ENCODE results near the gene C16orf78. TPM values are rescaled to one million over a fixed set of nuclear protein-coding genes. Genes with fewer than 3 reads are reported as not detected.
"Not testable (repeated sequence)": the region's sequence is repeated elsewhere in the genome, so short reads cannot be mapped to it uniquely, and the experiment has no call there.

C16orf78 gene
- total RNA-seq, 4 donors from 2014 or later = not detected

DNA sequence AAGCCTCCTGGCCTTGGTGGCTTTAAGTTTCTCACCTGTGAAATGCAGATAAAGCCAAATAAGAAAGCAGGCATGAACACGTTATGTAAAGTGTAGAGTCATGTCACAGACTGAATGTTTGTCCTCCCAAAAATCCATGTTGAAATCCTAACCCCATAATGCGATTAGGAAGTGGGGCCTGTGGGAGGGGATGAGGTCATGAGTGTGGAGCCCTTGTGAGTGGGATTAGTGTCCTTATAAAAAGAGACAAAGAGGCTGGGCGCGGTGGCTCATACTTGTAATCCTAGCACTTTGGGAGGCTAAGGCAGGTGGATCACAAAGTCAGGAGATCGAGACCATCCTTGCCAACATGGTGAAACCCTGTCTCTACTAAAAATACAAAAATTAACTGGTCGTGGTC lies 19.5 kb upstream of the C16orf78 start:
- H3K4me3 ChIP-seq = no peak overlapping the region
- DNase-seq = no peak
- no peak overlapping the region for H3K27ac ChIP-seq
- H3K36me3 ChIP-seq = no peaks in the 10 kb centered on the region
- peaks cover 0 to 7% (median 2%) of the 10 kb centered on the region in 4 donors for H3K4me1 ChIP-seq
- no peaks in the 10 kb centered on the region for H3K27me3 ChIP-seq
- H3K9me3 ChIP-seq = no peaks in the 10 kb centered on the region
- TF ChIP-seq, protein P1, sequence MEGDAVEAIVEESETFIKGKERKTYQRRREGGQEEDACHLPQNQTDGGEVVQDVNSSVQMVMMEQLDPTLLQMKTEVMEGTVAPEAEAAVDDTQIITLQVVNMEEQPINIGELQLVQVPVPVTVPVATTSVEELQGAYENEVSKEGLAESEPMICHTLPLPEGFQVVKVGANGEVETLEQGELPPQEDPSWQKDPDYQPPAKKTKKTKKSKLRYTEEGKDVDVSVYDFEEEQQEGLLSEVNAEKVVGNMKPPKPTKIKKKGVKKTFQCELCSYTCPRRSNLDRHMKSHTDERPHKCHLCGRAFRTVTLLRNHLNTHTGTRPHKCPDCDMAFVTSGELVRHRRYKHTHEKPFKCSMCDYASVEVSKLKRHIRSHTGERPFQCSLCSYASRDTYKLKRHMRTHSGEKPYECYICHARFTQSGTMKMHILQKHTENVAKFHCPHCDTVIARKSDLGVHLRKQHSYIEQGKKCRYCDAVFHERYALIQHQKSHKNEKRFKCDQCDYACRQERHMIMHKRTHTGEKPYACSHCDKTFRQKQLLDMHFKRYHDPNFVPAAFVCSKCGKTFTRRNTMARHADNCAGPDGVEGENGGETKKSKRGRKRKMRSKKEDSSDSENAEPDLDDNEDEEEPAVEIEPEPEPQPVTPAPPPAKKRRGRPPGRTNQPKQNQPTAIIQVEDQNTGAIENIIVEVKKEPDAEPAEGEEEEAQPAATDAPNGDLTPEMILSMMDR (IDR thresholded peaks at IDR 0.05) = no peak
- TF ChIP-seq POLR2A (IDR thresholded peaks at IDR 0.05) = no peak

DNA sequence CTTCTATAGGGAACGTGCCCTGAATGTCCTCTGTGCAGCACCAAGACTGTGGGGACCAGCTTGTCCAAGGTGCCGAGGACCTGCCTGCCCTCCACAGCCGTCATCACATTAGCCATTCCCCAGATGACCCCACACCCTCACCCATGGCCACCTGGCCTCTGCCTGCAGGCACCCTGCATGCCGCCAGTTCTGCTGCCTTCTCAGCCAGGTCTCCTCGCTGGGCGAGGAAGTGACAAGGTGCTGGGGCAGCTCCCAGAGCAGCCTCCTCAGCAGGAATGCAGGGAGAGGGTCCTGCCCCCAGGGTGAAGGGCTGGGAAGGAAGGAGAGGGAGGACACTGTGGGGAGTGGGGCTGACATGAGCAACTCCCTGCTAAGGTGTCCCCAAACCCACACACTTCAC lies 18.6 kb upstream of the C16orf78 start:
- no peak for DNase-seq
- Histone ChIP-seq H3K27me3 (no peaks in the 10 kb centered on the region), H3K27ac (no peak overlapping the region)

DNA sequence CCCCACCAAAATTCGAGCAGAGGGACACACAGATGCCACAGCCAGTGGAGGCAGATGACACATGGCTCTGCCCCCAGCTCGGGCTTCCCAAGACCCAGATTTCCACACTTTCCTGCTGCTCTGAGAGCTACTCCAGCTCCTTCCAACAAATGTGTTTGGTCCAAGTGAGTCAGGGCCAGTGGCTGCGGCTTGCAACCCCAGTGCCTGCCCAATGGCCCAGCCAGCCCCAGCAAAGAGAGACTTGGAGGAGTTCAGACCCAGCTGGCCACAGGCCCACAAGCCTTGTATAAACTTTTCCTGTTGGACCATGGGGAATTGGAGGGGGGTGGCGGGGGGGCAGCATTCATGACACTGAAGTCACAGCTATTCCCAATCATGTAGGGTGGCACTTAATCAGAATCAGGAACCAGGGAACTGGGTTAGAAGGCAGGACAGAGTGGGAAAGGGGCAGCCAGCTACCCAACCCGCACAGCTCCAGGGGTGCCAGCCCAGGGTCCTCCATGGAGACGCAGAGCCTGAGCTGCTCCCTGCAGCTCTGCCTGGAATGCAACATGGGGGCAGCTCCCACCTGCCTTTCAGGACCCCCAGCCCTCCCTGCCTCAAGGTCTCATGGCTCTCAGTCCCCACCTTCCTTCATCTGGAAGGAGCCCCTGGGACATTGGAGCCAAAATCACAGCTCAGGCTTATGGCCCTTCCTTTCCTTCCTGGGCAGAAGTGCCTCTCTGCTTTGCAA lies 17.5 kb upstream of the C16orf78 start:
- H3K27ac ChIP-seq = peak overlapping the region in 2 of 4 donors; percentile 29 to 43
- no peaks in the 10 kb centered on the region for H3K36me3 ChIP-seq
- peaks cover 0 to 7% (median 2%) of the 10 kb centered on the region in 4 donors for H3K4me1 ChIP-seq
- DNase-seq = peak in 1 of 3 donors; percentile 46
- no peak overlapping the region for H3K4me3 ChIP-seq
- no peaks in the 10 kb centered on the region for H3K9me3 ChIP-seq
- TF ChIP-seq POLR2A (IDR thresholded peaks at IDR 0.05) = no peak
- TF ChIP-seq, protein P1 (IDR thresholded peaks at IDR 0.05) = no peak
- H3K27me3 ChIP-seq = no peaks in the 10 kb centered on the region

More for the DNA sequence above, 18.6 kb upstream of the C16orf78 start:
- Histone ChIP-seq H3K9me3 (no peaks in the 10 kb centered on the region), H3K4me3 (no peak overlapping the region), H3K36me3 (no peaks in the 10 kb centered on the region), H3K4me1 (peaks cover 0 to 7% (median 2%) of the 10 kb centered on the region in 4 donors)
- TF ChIP-seq, protein P1 (IDR thresholded peaks at IDR 0.05) = no peak
- no peak for TF ChIP-seq POLR2A (IDR thresholded peaks at IDR 0.05)

DNA sequence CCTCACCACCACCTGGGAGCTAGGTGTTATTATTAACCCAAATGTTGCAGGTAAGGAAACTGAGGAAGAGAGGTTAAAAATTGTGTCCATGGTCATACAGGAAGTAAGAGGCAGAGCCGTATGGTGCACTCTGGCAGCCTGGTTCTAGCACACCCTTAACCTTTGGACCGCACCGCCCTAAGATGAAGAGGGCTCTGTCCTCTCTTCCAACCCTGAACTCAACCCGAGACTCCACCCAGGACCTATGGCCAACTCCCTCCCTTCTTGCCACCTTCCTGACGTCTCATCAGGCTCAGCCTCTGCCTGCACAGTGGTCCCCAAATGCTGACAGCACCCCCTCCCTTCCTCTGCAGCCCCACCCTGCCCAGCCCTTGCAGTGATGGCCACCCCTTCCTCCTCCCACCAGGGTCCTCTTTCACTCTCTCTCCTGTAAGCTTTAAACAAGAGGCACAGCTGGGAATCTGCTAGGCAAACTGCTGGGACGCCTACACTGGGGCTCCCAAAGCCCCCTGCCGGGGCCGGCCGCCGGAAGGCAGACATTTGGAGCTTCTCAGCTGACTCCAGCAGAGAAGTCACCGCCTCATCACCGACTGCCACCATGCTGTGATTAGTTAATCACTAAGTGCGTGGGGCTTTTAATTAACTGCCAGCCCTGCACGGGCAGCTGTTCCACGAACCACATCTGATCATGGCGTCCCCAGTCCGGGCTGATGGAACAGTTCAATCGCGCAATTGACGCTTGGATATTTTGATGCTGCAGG lies 16.7 kb upstream of the C16orf78 start:
- Histone ChIP-seq H3K36me3 (no peaks in the 10 kb centered on the region), H3K4me3 (no peak overlapping the region), H3K4me1 (peaks cover 0 to 7% (median 2%) of the 10 kb centered on the region in 4 donors), H3K9me3 (no peaks in the 10 kb centered on the region), H3K27me3 (no peaks in the 10 kb centered on the region), H3K27ac (peak overlapping the region in 2 of 4 donors; percentile 29 to 43)
- DNase-seq = peak in 2 of 3 donors; percentile 76 to 81
- TF ChIP-seq POLR2A (IDR thresholded peaks at IDR 0.05) = no peak
- TF ChIP-seq, protein P1 (IDR thresholded peaks at IDR 0.05) = no peak

DNA sequence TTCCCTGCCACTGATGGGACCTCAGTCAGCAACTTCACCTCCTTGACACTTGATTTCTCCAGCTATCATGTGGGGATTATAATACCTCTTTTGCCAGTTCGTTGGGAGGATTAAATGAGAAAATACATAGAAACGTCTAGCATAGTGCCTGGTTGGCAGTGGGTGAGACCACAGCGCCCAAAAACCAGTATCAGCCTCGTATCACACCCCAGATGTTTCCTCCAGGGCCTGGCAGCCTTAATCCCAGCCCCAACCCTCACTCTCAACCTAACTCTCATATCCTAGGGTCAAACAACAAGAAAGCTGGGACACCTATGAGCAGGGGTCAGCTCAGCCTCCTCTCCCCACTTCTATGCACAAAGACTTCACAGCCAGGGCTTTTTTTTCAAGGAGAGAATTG lies 14.0 kb upstream of the C16orf78 start:
- Histone ChIP-seq H3K4me1 (peaks cover 0 to 7% (median 2%) of the 10 kb centered on the region in 4 donors), H3K27me3 (no peaks in the 10 kb centered on the region), H3K4me3 (no peak overlapping the region), H3K36me3 (no peaks in the 10 kb centered on the region), H3K27ac (no peak overlapping the region), H3K9me3 (no peaks in the 10 kb centered on the region)
- no peak for TF ChIP-seq POLR2A (IDR thresholded peaks at IDR 0.05)
- TF ChIP-seq, protein P1 (IDR thresholded peaks at IDR 0.05) = no peak
- DNase-seq = no peak

DNA sequence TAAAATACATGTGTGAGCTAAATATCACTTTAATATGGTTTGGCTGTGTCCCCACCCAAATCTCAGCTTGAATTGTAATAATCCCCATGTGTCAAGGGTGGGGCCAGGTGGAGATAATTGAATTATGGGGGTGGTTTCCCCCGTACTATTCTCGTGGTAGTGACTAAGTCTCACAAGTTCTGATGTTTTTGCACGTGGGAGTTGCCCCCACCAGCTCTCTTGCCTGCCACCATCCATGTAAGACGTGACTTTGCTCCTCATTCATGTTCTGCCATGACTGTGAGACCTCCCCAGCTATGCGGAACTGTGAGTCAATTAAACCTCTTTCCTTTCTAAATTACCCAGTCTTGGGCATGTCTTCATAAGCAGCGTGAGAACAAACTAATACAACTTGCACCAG lies 11.9 kb upstream of the C16orf78 start:
- not testable (repeated sequence) for H3K27ac ChIP-seq, H3K4me3 ChIP-seq, H3K4me1 ChIP-seq, H3K36me3 ChIP-seq, H3K9me3 ChIP-seq, DNase-seq, H3K27me3 ChIP-seq
